ENCODE data around the gene FRYL.
A peak's percentile ranks its signal among the peaks of the same experiment; 100 is the strongest.

Gene FRYL

DNA sequence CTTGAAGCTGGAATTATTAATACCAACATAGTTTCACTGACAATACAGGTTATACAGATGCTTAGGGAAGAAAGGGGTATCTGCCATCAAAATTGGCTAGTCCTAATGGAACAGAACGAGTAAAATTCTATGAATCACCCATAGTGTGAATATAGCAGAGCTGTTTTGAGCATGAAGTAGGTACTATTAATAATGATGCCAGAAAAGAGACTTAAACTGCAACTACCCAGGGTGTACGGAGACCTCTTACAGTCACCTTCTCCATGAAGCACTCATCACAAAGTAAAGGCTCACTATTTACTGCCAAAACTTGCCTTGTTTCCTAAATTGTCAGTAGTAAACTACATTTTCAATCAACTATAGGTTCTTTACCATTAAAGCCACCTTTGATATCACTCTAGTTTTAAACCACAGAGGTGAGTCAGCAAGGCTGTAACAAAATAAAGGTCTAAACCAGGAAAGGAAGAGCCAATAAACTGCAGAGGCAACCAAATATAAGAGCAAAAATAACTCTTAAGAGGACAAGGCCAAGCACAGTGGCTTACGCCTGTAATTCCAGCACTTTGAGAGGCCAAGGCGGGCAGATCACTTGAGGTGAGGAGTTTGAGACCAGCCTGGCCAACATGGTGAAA, 114.4 kb downstream of the FRYL start:
- peak; percentile 76 for ATAC-seq (ENCODE audit: low read depth)
- Histone ChIP-seq H3K9me3 (ENCODE audit: severe bottlenecking) (no peaks in the 10 kb centered on the region), H3K36me3 (ENCODE audit: low read depth) (0 out of 2 replicates have a peak, but pooled peaks cover 3% of the 10 kb centered on the region), H3K4me3 (ENCODE audit: severe bottlenecking) (no peak overlapping the region), H3K4me1 (ENCODE audit: insufficient read depth, poor library complexity, severe bottlenecking) (peaks cover 50% of the 10 kb centered on the region), H3K27me3 (ENCODE audit: insufficient read depth, poor library complexity, severe bottlenecking) (no peaks in the 10 kb centered on the region), H3K27ac (ENCODE audit: poor library complexity, severe bottlenecking) (peak overlapping the region; percentile 64)
- TF ChIP-seq, protein P1, sequence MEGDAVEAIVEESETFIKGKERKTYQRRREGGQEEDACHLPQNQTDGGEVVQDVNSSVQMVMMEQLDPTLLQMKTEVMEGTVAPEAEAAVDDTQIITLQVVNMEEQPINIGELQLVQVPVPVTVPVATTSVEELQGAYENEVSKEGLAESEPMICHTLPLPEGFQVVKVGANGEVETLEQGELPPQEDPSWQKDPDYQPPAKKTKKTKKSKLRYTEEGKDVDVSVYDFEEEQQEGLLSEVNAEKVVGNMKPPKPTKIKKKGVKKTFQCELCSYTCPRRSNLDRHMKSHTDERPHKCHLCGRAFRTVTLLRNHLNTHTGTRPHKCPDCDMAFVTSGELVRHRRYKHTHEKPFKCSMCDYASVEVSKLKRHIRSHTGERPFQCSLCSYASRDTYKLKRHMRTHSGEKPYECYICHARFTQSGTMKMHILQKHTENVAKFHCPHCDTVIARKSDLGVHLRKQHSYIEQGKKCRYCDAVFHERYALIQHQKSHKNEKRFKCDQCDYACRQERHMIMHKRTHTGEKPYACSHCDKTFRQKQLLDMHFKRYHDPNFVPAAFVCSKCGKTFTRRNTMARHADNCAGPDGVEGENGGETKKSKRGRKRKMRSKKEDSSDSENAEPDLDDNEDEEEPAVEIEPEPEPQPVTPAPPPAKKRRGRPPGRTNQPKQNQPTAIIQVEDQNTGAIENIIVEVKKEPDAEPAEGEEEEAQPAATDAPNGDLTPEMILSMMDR (IDR thresholded peaks at IDR 0.05; ENCODE audit: poor library complexity, severe bottlenecking): no peak
- no peak for DNase-seq (ENCODE audit: low spot score)

DNA sequence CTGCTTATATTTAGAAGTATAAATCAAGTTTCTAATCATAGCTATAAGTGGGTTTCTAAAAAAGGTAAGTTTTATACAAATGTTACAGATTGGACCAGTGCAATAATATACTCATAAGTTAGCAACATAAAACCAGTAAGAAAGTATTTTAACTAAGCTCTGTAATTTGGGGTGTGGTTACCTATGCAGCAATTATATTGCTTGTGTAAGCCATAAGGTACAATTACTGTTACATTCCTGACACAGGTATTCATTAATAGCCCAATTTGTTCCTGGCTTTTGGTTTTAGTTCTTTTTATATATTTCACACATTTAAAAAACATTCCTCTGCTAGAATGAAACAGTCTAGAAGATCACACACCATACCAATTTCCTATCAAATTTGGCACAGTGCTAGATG, 115.1 kb downstream of the FRYL start:
- no peaks in the 10 kb centered on the region for H3K27me3 ChIP-seq (ENCODE audit: insufficient read depth, poor library complexity, severe bottlenecking)
- DNase-seq (ENCODE audit: low spot score) (no peak), ATAC-seq (ENCODE audit: low read depth) (peak; percentile 57)
- peak overlapping the region; percentile 64 for H3K27ac ChIP-seq (ENCODE audit: poor library complexity, severe bottlenecking)
- no peak overlapping the region for H3K4me3 ChIP-seq (ENCODE audit: severe bottlenecking)
- TF ChIP-seq, protein P1 (IDR thresholded peaks at IDR 0.05; ENCODE audit: poor library complexity, severe bottlenecking): no peak
- H3K9me3 ChIP-seq (ENCODE audit: severe bottlenecking): no peaks in the 10 kb centered on the region
- H3K4me1 ChIP-seq (ENCODE audit: insufficient read depth, poor library complexity, severe bottlenecking): peaks cover 47% of the 10 kb centered on the region
- H3K36me3 ChIP-seq (ENCODE audit: low read depth): no peaks in the 10 kb centered on the region

DNA sequence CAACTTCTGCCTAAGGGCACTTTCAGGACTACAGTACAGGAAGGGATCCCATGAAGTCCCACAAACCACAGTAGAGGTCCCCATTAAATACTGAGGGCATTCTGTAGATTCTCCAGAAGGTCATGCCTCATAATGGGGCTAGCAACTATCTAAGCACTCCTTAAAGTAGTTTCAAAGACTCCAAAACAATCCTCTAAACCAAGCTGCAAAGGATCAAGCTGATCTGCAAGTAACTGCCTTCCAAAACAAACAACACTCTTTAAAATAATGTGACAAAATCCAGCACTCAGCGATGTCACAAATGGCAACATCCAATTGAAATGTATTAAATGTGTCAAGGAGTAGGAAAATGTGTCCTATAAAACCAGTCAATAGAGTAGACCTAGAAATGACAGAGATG, 118.7 kb downstream of the FRYL start:
- Histone ChIP-seq H3K27me3 (ENCODE audit: insufficient read depth, poor library complexity, severe bottlenecking) (no peaks in the 10 kb centered on the region), H3K4me1 (ENCODE audit: insufficient read depth, poor library complexity, severe bottlenecking) (peaks cover 25% of the 10 kb centered on the region), H3K36me3 (ENCODE audit: low read depth) (no peaks in the 10 kb centered on the region), H3K4me3 (ENCODE audit: severe bottlenecking) (no peak overlapping the region), H3K27ac (ENCODE audit: poor library complexity, severe bottlenecking) (no peak overlapping the region), H3K9me3 (ENCODE audit: severe bottlenecking) (no peaks in the 10 kb centered on the region)
- DNase-seq (ENCODE audit: low spot score): no peak
- no peak for ATAC-seq (ENCODE audit: low read depth)
- TF ChIP-seq, protein P1 (IDR thresholded peaks at IDR 0.05; ENCODE audit: poor library complexity, severe bottlenecking): no peak

DNA sequence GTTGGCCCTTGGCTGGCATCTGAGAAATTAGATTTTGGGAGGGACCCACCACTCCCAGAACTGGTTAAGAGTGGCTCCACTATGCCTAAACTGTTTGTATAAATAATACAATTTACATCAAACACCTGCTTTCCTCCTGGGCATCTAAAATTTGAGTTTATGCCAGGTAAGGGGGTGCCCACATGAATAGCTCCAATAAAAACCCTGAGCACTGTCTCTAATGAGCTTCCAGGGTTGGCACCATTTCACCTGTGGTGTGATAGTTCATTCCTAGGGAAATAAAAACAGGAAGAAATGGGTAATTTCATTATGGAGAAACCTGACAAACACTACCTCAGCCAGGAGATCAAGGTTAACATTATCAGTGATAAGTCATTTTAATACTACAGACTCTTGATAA, 119.7 kb downstream of the FRYL start:
- Histone ChIP-seq H3K27me3 (ENCODE audit: insufficient read depth, poor library complexity, severe bottlenecking) (no peaks in the 10 kb centered on the region), H3K4me3 (ENCODE audit: severe bottlenecking) (no peak overlapping the region), H3K9me3 (ENCODE audit: severe bottlenecking) (no peaks in the 10 kb centered on the region), H3K36me3 (ENCODE audit: low read depth) (no peaks in the 10 kb centered on the region), H3K4me1 (ENCODE audit: insufficient read depth, poor library complexity, severe bottlenecking) (peaks cover 15% of the 10 kb centered on the region), H3K27ac (ENCODE audit: poor library complexity, severe bottlenecking) (no peak overlapping the region)
- no peak for ATAC-seq (ENCODE audit: low read depth)
- TF ChIP-seq, protein P1 (IDR thresholded peaks at IDR 0.05; ENCODE audit: poor library complexity, severe bottlenecking): no peak
- no peak for DNase-seq (ENCODE audit: low spot score)

DNA sequence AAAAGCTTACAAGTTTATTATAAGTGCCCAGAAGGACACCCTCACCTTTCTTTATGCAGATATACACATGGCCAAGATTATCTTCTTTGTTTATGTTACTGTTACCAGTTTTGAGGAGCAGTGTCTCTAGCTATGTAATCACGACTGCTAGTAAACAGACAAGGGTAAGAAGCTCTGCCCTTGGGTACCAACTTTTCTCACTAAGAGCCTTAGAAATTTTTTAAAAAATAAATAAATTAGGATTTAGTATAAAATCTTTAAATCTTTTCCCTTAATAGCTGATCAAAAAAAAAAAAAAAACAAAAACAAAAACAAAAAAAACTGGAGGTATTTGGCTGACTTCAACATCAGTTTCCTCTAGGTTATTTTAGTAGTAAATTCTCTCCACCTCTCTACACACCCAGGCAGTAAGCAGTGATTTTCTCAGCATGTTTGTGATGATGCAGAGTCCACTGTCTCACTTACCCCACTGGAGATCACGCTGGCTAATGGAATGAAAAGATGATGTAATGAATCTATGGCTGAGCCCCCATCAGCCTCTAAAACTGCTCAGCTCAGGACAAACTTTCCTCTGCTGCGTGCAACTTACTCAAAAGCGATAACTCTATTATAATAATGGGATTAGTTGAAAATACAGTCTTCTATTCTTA, 125.9 kb downstream of the FRYL start:
- no peak for ATAC-seq (ENCODE audit: low read depth)
- Histone ChIP-seq H3K36me3 (ENCODE audit: low read depth) (no peaks in the 10 kb centered on the region), H3K4me1 (ENCODE audit: insufficient read depth, poor library complexity, severe bottlenecking) (peaks cover 18% of the 10 kb centered on the region), H3K27me3 (ENCODE audit: insufficient read depth, poor library complexity, severe bottlenecking) (no peaks in the 10 kb centered on the region), H3K9me3 (ENCODE audit: severe bottlenecking) (no peaks in the 10 kb centered on the region), H3K4me3 (ENCODE audit: severe bottlenecking) (no peak overlapping the region), H3K27ac (ENCODE audit: poor library complexity, severe bottlenecking) (no peak overlapping the region)
- TF ChIP-seq, protein P1 (IDR thresholded peaks at IDR 0.05; ENCODE audit: poor library complexity, severe bottlenecking): no peak
- DNase-seq (ENCODE audit: low spot score): no peak

Data from RWPE2 (cell line).